KMS-11 (cell line): ENCODE data around the gene TLNRD1.

Source experiments
- H2AFZ ChIP-seq: fragments of 200-600 bp; sonication (generic); 2 replicates; pipeline ENCODE4 v1.6.1; 2016; ENCODE audit warnings: antibody characterized with exemption, mixed run types, low read depth
- H3K27ac ChIP-seq: fragments of 200-600 bp; sonication (generic); 2 replicates; pipeline ENCODE4 v1.6.1; 2016; ENCODE audit warnings: mild to moderate bottlenecking, mixed run types
- H3K27me3 ChIP-seq: fragments of 200-600 bp; sonication (generic); 2 replicates; pipeline ENCODE4 v1.6.1; 2017; ENCODE audit warnings: mild to moderate bottlenecking, low read depth, mixed run types, moderate library complexity; ENCODE audit not compliant: insufficient read depth
- H3K36me3 ChIP-seq: fragments of 200-600 bp; sonication (generic); 2 replicates; pipeline ENCODE4 v1.6.1; 2017; ENCODE audit warnings: mild to moderate bottlenecking, mixed run types; ENCODE audit not compliant: insufficient read depth
- H3K4me1 ChIP-seq: fragments of 200-600 bp; sonication (generic); 2 replicates; pipeline ENCODE4 v1.6.1; 2016; ENCODE audit warnings: mild to moderate bottlenecking, low read depth, mixed run types; ENCODE audit not compliant: poor library complexity, severe bottlenecking
- H3K4me2 ChIP-seq: fragments of 200-600 bp; sonication (generic); 2 replicates; pipeline ENCODE4 v1.7.0; 2016; ENCODE audit warnings: mild to moderate bottlenecking, mixed run types
- H3K4me3 ChIP-seq: fragments of 200-600 bp; sonication (generic); IDR thresholded peaks from 2 replicates; pipeline ENCODE4 v1.6.1; 2017; ENCODE audit warnings: low read depth, low read length, mixed read lengths; ENCODE audit not compliant: insufficient read depth
- H3K79me2 ChIP-seq: fragments of 200-600 bp; sonication (generic); 2 replicates; pipeline ENCODE4 v1.6.1; 2016; ENCODE audit warnings: low read depth, mixed run types; ENCODE audit not compliant: insufficient read depth
- H3K9ac ChIP-seq: fragments of 200-600 bp; sonication (generic); 2 replicates; pipeline ENCODE4 v1.6.1; 2016; ENCODE audit warnings: mild to moderate bottlenecking, mixed run types
- H4K20me1 ChIP-seq: fragments of 200-600 bp; sonication (generic); 2 replicates; pipeline ENCODE4 v1.6.1; 2016; ENCODE audit warnings: mild to moderate bottlenecking, mixed run types; ENCODE audit not compliant: insufficient read depth
- CTCF ChIP-seq: fragments of 200-600 bp; sonication (generic); conservative IDR thresholded peaks from 2 replicates; pipeline ENCODE4 v1.6.1; 2017; ENCODE audit warnings: low read depth, mild to moderate bottlenecking, antibody characterized with exemption, low read length, moderate library complexity, mixed read lengths

TLNRD1 gene

GRCh38 chr15:81050259-81050658 lies 49.5 kb downstream of the TLNRD1 start:
- TF ChIP-seq CTCF = no peak
- H3K4me1 ChIP-seq = no peaks in the 10 kb centered on the region

GRCh38 chr15:81050805-81051204 lies 50.1 kb downstream of the TLNRD1 start:
- Histone ChIP-seq H3K9ac (no peak overlapping the region), H4K20me1 (no peaks in the 10 kb centered on the region), H3K4me3 (no peak overlapping the region), H3K4me1 (no peaks in the 10 kb centered on the region), H3K27ac (no peak overlapping the region), H3K36me3 (no peaks in the 10 kb centered on the region), H3K27me3 (no peaks in the 10 kb centered on the region), H3K4me2 (no peak overlapping the region), H3K79me2 (no peaks in the 10 kb centered on the region), H2AFZ (no peak overlapping the region)
- no peak for TF ChIP-seq CTCF

More at GRCh38 chr15:81050259-81050658, 49.5 kb downstream of the TLNRD1 start:
- H3K36me3 ChIP-seq = no peaks in the 10 kb centered on the region
- H3K79me2 ChIP-seq = no peaks in the 10 kb centered on the region
- no peaks in the 10 kb centered on the region for H4K20me1 ChIP-seq
- H3K9ac ChIP-seq = no peak overlapping the region
- no peak overlapping the region for H3K4me2 ChIP-seq
- H3K27ac ChIP-seq = no peak overlapping the region
- no peak overlapping the region for H3K4me3 ChIP-seq
- no peak overlapping the region for H2AFZ ChIP-seq
- no peaks in the 10 kb centered on the region for H3K27me3 ChIP-seq

GRCh38 chr15:81052046-81052445 lies 51.3 kb downstream of the TLNRD1 start:
- H3K4me3 ChIP-seq = no peak overlapping the region
- no peaks in the 10 kb centered on the region for H3K4me1 ChIP-seq
- H3K27me3 ChIP-seq = no peaks in the 10 kb centered on the region
- no peak for TF ChIP-seq CTCF
- H4K20me1 ChIP-seq = no peaks in the 10 kb centered on the region
- H3K9ac ChIP-seq = no peak overlapping the region
- H3K27ac ChIP-seq = no peak overlapping the region
- no peak overlapping the region for H3K4me2 ChIP-seq
- H3K79me2 ChIP-seq = no peaks in the 10 kb centered on the region
- H3K36me3 ChIP-seq = no peaks in the 10 kb centered on the region
- H2AFZ ChIP-seq = no peak overlapping the region

- H3K4me1 ChIP-seq = no peaks in the 10 kb centered on the region
- no peaks in the 10 kb centered on the region for H4K20me1 ChIP-seq
- no peaks in the 10 kb centered on the region for H3K36me3 ChIP-seq
- H2AFZ ChIP-seq = no peak overlapping the region
- H3K4me2 ChIP-seq = no peak overlapping the region
- H3K27me3 ChIP-seq = no peaks in the 10 kb centered on the region
- no peak overlapping the region for H3K27ac ChIP-seq
- no peak overlapping the region for H3K4me3 ChIP-seq
- TF ChIP-seq CTCF = no peak
- H3K79me2 ChIP-seq = no peaks in the 10 kb centered on the region
- H3K9ac ChIP-seq = no peak overlapping the region
Observed at GRCh38 chr15:81053621-81054020, 52.9 kb downstream of the TLNRD1 start.

- no peak overlapping the region for H3K4me2 ChIP-seq
- no peaks in the 10 kb centered on the region for H4K20me1 ChIP-seq
- no peaks in the 10 kb centered on the region for H3K27me3 ChIP-seq
- no peaks in the 10 kb centered on the region for H3K36me3 ChIP-seq
- TF ChIP-seq CTCF = no peak
- H2AFZ ChIP-seq = no peak overlapping the region
- H3K79me2 ChIP-seq = no peaks in the 10 kb centered on the region
- no peak overlapping the region for H3K27ac ChIP-seq
- no peak overlapping the region for H3K9ac ChIP-seq
- no peaks in the 10 kb centered on the region for H3K4me1 ChIP-seq
- no peak overlapping the region for H3K4me3 ChIP-seq
Observed at GRCh38 chr15:81054236-81054635, 53.5 kb downstream of the TLNRD1 start.
